Endothelial cell of umbilical vein (primary cell): Measurements from ENCODE around the gene IER3. TPM values are rescaled to one million over a fixed set of nuclear protein-coding genes. Genes with fewer than 3 reads are reported as not detected.

Experiments used
- BruUV-seq: library from RNA; stranded (reverse); fragments of 400-500 nt; replicated peaks from 2 replicates; lab custom pipeline; 2021; lab: Mats Ljungman, UMichigan
- CTCF ChIA-PET: fragments of 300-600, 350-600 bp; sonication (Branson Sonifier 250); formaldehyde crosslinking; loops from one replicate; lab custom pipeline; 2021; ENCODE audit warnings: antibody characterized with exemption, inconsistent platforms; lab: Charles Lee
- POLR2A ChIA-PET: fragments of 300-600, 350-600 bp; sonication (Branson Sonifier 250); formaldehyde crosslinking; loops from one replicate; lab custom pipeline; 2021; ENCODE audit warnings: antibody characterized with exemption, inconsistent platforms; lab: Charles Lee
- DNase-seq: peaks from one replicate; pipeline ENCODE4 v3.0.0-alpha.2; 2011; ENCODE audit warnings: low read depth, low spot score
- FAIRE-seq: peaks from 2 replicates; lab custom pipeline; 2011; peaks lifted over from hg19 to GRCh38; lab: Jason Lieb, UNC
- H2AFZ ChIP-seq: 2 replicates; pipeline ENCODE4 v1.6.0; 2012; ENCODE audit warnings: low read depth, low read length, control low read depth, inconsistent platforms
- H3K27ac ChIP-seq: 2 replicates; pipeline ENCODE4 v1.5.1; 2011; ENCODE audit warnings: low read depth, mild to moderate bottlenecking, control low read depth, low read length, moderate library complexity; ENCODE audit not compliant: insufficient read depth
- H3K27me3 ChIP-seq, 2 experiments: 2 replicates each; pipeline versions ENCODE4 v1.6.0 to v1.6.1; 2011; ENCODE audit warnings: low read length in 2 of 2, mixed read lengths in 1 of 2; ENCODE audit not compliant: control insufficient read depth in 2 of 2, insufficient read depth in 2 of 2
- H3K36me3 ChIP-seq, 2 experiments: 2 replicates in 1 of 2; 3 replicates in 1 of 2; pipeline ENCODE4 v1.5.1; 2011; ENCODE audit warnings: low read length in 2 of 2, mild to moderate bottlenecking in 1 of 2, moderate library complexity in 1 of 2; ENCODE audit not compliant: control insufficient read depth in 2 of 2, insufficient read depth in 2 of 2; ENCODE audit errors: extremely low read depth in 1 of 2
- H3K4me1 ChIP-seq: 3 replicates; pipeline ENCODE4 v1.5.1; 2011; ENCODE audit warnings: mild to moderate bottlenecking, low read length; ENCODE audit not compliant: control insufficient read depth, insufficient read depth; ENCODE audit errors: extremely low read depth
- H3K4me2 ChIP-seq: 2 replicates; pipeline ENCODE4 v1.6.1; 2011; ENCODE audit warnings: low read length, control low read depth, mixed read lengths; ENCODE audit not compliant: insufficient read depth
- H3K4me3 ChIP-seq, 3 experiments: fragments of 200-600 bp in 1 of 3; sonication (generic), shearing (Covaris generic) in 1 of 3; replicated peaks in 1 of 3; 2 replicates each; pipeline ENCODE4 v1.5.1; 2011 to 2016; ENCODE audit warnings: control low read depth in 3 of 3, low read length in 3 of 3, mild to moderate bottlenecking in 2 of 3, inconsistent platforms in 1 of 3, low read depth in 1 of 3, moderate library complexity in 1 of 3; ENCODE audit not compliant: insufficient read depth in 1 of 3
- H3K79me2 ChIP-seq: 2 replicates; pipeline ENCODE4 v1.6.0; 2012; ENCODE audit warnings: low read length, inconsistent platforms; ENCODE audit not compliant: control insufficient read depth, insufficient read depth
- H3K9ac ChIP-seq: replicated peaks from 2 replicates; pipeline ENCODE3; 2011; ENCODE audit warnings: low read length, control low read depth; ENCODE audit not compliant: insufficient read depth; ENCODE audit errors: extremely low read depth
- H3K9me1 ChIP-seq: replicated peaks from 3 replicates; pipeline ENCODE4 v1.6.0; 2011; ENCODE audit warnings: mild to moderate bottlenecking, low read length; ENCODE audit not compliant: control insufficient read depth, insufficient read depth; ENCODE audit errors: extremely low read depth
- H3K9me3 ChIP-seq: replicated peaks from 2 replicates; pipeline ENCODE4 v1.5.1; 2012; ENCODE audit warnings: low read length, inconsistent platforms; ENCODE audit not compliant: control insufficient read depth, insufficient read depth
- H4K20me1 ChIP-seq: replicated peaks from 2 replicates; pipeline ENCODE3; 2011; ENCODE audit warnings: mild to moderate bottlenecking, low read length; ENCODE audit not compliant: control insufficient read depth, insufficient read depth; ENCODE audit errors: extremely low read depth
- EZH2 ChIP-seq: IDR thresholded peaks from 2 replicates; pipeline ENCODE4 v1.6.1; 2012; ENCODE audit warnings: borderline replicate concordance, low read depth, mild to moderate bottlenecking, moderate library complexity, low read length, inconsistent platforms; ENCODE audit not compliant: severe bottlenecking
- FOS ChIP-seq: IDR thresholded peaks from 2 replicates; pipeline ENCODE4 v1.6.1; 2011; ENCODE audit warnings: mild to moderate bottlenecking, low read length, moderate library complexity, borderline replicate concordance; ENCODE audit not compliant: insufficient read depth
- GATA2 ChIP-seq: IDR thresholded peaks from 2 replicates; pipeline ENCODE4 v1.7.0; 2011; ENCODE audit warnings: low read depth, mild to moderate bottlenecking, moderate library complexity, mixed read lengths, low read length; ENCODE audit not compliant: insufficient read length, insufficient read depth
- JUN ChIP-seq: IDR thresholded peaks from 2 replicates; pipeline ENCODE4 v1.6.1; 2011; ENCODE audit warnings: borderline replicate concordance, low read depth; ENCODE audit not compliant: insufficient read length, insufficient read depth
- MYC ChIP-seq: IDR thresholded peaks from one replicate; pipeline ENCODE4 v1.6.1; 2011; ENCODE audit warnings: mild to moderate bottlenecking, low read depth, low read length
- POLR2A ChIP-seq: IDR thresholded peaks from 2 replicates; pipeline ENCODE4 v1.6.1; 2012; ENCODE audit warnings: low read depth, mild to moderate bottlenecking, control low read depth, low read length
- POLR2AphosphoS5 ChIP-seq: IDR thresholded peaks from 2 replicates; pipeline ENCODE4 v1.6.1; 2012; ENCODE audit warnings: low read depth, mild to moderate bottlenecking, control low read depth, low read length, moderate library complexity; ENCODE audit not compliant: insufficient read depth
- dilution Hi-C: fragments of 300-500 bp; cut with MboI; formaldehyde crosslinking; loops from one replicate; pipeline ENCODE4 v1.15.0; 2019; ENCODE audit warnings: low sequenced_read_pairs; ENCODE audit not compliant: extremely low pct_ligation_motif_present
- intact Hi-C: fragments of 100-400 bp; cut with micrococcal nuclease; formaldehyde crosslinking; loops from one replicate; pipeline ENCODE4 v1.10.0; 2022
- polyA plus RNA-seq, 4 experiments: library from polyadenylated mRNA; depleted of rRNA in 3 of 4; stranded (reverse) in 3 of 4; unstranded in 1 of 4; fragments of >200 nt; gene quantifications; 2 replicates each; pipeline versions ENCODE4 v1.2.1 to v1.2.3, GENCODE V29; 2011 to 2012; ENCODE audit warnings: missing spikeins in 1 of 4
- total RNA-seq: library from RNA; stranded (reverse); gene quantifications from 2 replicates; pipeline ENCODE4 v1.2.3, GENCODE V29; 2021
- TF ChIP-seq, protein P1 (sequence below): IDR thresholded peaks from 2 replicates; pipeline ENCODE4 v1.6.1; 2011; ENCODE audit not compliant: insufficient read depth, insufficient read length
- TF ChIP-seq, protein P2 (sequence below), 2 donors: IDR thresholded peaks; 1 replicate in 1 of 2; 2 replicates in 1 of 2; pipeline ENCODE4 v1.5.1; 2011; ENCODE audit warnings: low read length in 2 of 2, mild to moderate bottlenecking in 2 of 2, moderate library complexity in 2 of 2, control low read depth in 1 of 2, inconsistent platforms in 1 of 2, low read depth in 1 of 2; ENCODE audit not compliant: insufficient read depth in 1 of 2; ENCODE audit errors: extremely low read depth in 1 of 2

The IER3 gene
- total and polyA plus RNA-seq, 2 donors (not counting 3 experiments of a cell fraction or from before 2014, with no cell fraction given) = 170 to 468 TPM

DNA sequence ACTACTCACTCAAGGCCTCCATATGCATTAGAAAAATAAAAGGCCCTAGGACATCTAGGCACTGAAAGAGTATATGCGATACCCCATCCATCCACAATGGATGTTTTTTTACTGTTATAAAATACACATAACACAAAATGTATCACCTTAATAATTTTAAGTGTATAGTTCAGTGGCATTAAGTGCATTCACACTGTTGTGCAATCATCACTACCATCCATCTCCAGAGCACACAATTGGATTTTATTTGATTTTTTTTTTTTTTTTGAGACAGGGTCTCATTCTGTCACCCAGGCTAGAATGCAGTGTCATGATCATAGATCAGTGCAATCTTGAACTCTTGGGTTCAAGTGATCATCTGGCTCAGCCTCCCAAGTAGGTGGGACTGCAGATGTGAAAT lies 30.1 kb downstream of the IER3 start:
- intact Hi-C loops = no loop called here
- POLR2A ChIA-PET = no interaction called here

DNA sequence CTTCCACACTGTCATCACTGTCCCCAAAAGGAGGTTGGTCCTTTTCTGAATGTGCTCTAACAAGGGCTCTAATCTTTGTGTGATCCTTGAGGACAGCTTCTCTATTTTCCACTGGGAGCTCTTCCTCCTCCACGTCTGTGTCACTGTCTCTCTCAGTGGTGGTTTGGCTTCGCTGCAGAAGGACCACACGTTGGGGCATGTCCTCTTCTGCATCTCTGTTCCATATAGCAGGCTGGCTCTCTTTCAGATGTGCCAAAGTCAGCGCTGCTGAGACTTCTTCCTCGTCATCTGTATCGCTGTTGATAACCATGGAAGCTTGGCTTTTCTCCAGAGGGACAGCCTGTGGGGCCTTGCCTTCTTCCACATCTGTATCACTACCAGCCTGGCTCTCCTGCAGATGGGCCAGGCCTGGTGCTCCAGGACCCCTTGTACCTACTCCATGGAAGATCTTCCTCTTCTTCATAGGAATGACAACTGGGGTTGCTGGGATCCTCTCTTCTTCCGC lies 31.9 kb downstream of the IER3 start:
- TF ChIP-seq GATA2 (no peak), POLR2AphosphoS5 (no peak), POLR2A (no peak), MYC (no peak), JUN (no peak)
- TF ChIP-seq, protein P1, sequence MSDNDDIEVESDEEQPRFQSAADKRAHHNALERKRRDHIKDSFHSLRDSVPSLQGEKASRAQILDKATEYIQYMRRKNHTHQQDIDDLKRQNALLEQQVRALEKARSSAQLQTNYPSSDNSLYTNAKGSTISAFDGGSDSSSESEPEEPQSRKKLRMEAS = no peak
- TF ChIP-seq, protein P2, sequence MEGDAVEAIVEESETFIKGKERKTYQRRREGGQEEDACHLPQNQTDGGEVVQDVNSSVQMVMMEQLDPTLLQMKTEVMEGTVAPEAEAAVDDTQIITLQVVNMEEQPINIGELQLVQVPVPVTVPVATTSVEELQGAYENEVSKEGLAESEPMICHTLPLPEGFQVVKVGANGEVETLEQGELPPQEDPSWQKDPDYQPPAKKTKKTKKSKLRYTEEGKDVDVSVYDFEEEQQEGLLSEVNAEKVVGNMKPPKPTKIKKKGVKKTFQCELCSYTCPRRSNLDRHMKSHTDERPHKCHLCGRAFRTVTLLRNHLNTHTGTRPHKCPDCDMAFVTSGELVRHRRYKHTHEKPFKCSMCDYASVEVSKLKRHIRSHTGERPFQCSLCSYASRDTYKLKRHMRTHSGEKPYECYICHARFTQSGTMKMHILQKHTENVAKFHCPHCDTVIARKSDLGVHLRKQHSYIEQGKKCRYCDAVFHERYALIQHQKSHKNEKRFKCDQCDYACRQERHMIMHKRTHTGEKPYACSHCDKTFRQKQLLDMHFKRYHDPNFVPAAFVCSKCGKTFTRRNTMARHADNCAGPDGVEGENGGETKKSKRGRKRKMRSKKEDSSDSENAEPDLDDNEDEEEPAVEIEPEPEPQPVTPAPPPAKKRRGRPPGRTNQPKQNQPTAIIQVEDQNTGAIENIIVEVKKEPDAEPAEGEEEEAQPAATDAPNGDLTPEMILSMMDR (IDR thresholded peaks at IDR 0.05; ENCODE audit: extremely low read depth in 1 of 2, insufficient read depth in 1 of 2, low read depth in 1 of 2, low read length in 2 of 2) = no peak
- ChIA-PET POLR2A (interaction anchor here (0.5 kb wide), 1 partner anchor 34 kb away, joined by 6 read pairs; no protein-coding TSS in a partner anchor), CTCF (interaction anchor here (0.5 to 2.1 kb wide), 2 partner anchors 32 to 34 kb away, joined by 4 to 11 read pairs; no protein-coding TSS in a partner anchor)
- H3K27ac ChIP-seq = no peak overlapping the region
- H3K79me2 ChIP-seq = peaks cover 5% of the 10 kb centered on the region
- H3K4me2 ChIP-seq = no peak overlapping the region
- no peak overlapping the region for H3K4me3 ChIP-seq
- intact Hi-C loops (no loop called here), dilution Hi-C loops (no loop called here)
- H3K4me1 ChIP-seq = peaks cover 7% of the 10 kb centered on the region
- peaks cover 3 to 17% of the 10 kb centered on the region in 2 experiments for H3K36me3 ChIP-seq
- no peaks in the 10 kb centered on the region for H3K27me3 ChIP-seq
- no TSS peak for BruUV-seq
- H2AFZ ChIP-seq = no peak overlapping the region
- no peaks in the 10 kb centered on the region for H3K9me1 ChIP-seq
- no peaks in the 10 kb centered on the region for H3K9me3 ChIP-seq
- DNase-seq (no peak), FAIRE-seq (no peak)
- H4K20me1 ChIP-seq = no peaks in the 10 kb centered on the region
- H3K9ac ChIP-seq = no peak overlapping the region

More for the DNA sequence above, 30.1 kb downstream of the IER3 start:
- Histone ChIP-seq H3K27me3 (no peaks in the 10 kb centered on the region), H4K20me1 (no peaks in the 10 kb centered on the region), H3K9me3 (no peaks in the 10 kb centered on the region), H3K4me2 (no peak overlapping the region), H3K27ac (no peak overlapping the region), H3K9ac (no peak overlapping the region), H3K9me1 (no peaks in the 10 kb centered on the region), H3K4me3 (no peak overlapping the region), H3K79me2 (peaks cover 12% of the 10 kb centered on the region), H3K4me1 (peaks cover 19% of the 10 kb centered on the region), H2AFZ (no peak overlapping the region), H3K36me3 (peaks cover 3 to 17% of the 10 kb centered on the region in 2 experiments)
- FAIRE-seq = no peak
- no peak for TF ChIP-seq POLR2AphosphoS5
- no peak for TF ChIP-seq MYC
- no peak for TF ChIP-seq EZH2
- no peak for TF ChIP-seq POLR2A
- TF ChIP-seq FOS = no peak
- TF ChIP-seq, protein P1 = no peak
- DNase-seq = no peak
- BruUV-seq = no TSS peak
- dilution Hi-C loops = no loop called here
- CTCF ChIA-PET = no interaction called here
